PC-3 (cell line): Measurements from ENCODE around the gene STX7. TPM values are rescaled to one million over a fixed set of nuclear protein-coding genes. Genes with fewer than 3 reads are reported as not detected.

Experiments used
- ATAC-seq: fragments of 200-7000 bp; cut with Tn5 transposase; 2 replicates; pipeline ENCODE4 v1.9.1; 2020; ENCODE audit warnings: mild to moderate bottlenecking, moderate library complexity
- BruUV-seq: library from RNA; stranded (reverse); fragments of 400-500 nt; replicated peaks from 2 replicates; lab custom pipeline; 2021; lab: Mats Ljungman, UMichigan
- CTCF ChIA-PET: fragments of 300-600 bp; sonication (Branson Sonifier 250); formaldehyde crosslinking; loops from one replicate; lab custom pipeline; 2022; ENCODE audit warnings: antibody characterized with exemption; lab: Charles Lee
- POLR2A ChIA-PET: fragments of 300-600 bp; sonication (Branson Sonifier 250); formaldehyde crosslinking; loops from one replicate; lab custom pipeline; 2022; ENCODE audit warnings: antibody characterized with exemption; ENCODE audit not compliant: unreplicated experiment; lab: Charles Lee
- DNase-seq: peaks from one replicate; pipeline ENCODE4 v3.0.0-alpha.2; 2015
- H2AFZ ChIP-seq: fragments of 300-600 bp; sonication (generic); 2 replicates; pipeline ENCODE4 v1.6.0; 2016; ENCODE audit warnings: antibody characterized with exemption, low read length
- H3F3A ChIP-seq: fragments of 300-600 bp; sonication (generic); one replicate; pipeline ENCODE4 v1.6.0; 2017; ENCODE audit warnings: antibody characterized with exemption, low read length, control low read depth, mild to moderate bottlenecking; ENCODE audit not compliant: unreplicated experiment
- H3K27ac ChIP-seq: fragments of 300-600 bp; sonication (generic); 2 replicates; pipeline ENCODE4 v1.5.1; 2016; ENCODE audit warnings: mild to moderate bottlenecking, low read length
- H3K27me3 ChIP-seq: fragments of 300-600 bp; sonication (generic); 2 replicates; pipeline ENCODE4 v1.6.1; 2016; ENCODE audit warnings: low read length, mixed read lengths
- H3K36me3 ChIP-seq: fragments of 300-600 bp; sonication (generic); 2 replicates; pipeline ENCODE4 v1.6.1; 2016; ENCODE audit warnings: low read depth, mixed run types, low read length, mixed read lengths
- H3K4me1 ChIP-seq: fragments of 300-600 bp; sonication (generic); 2 replicates; pipeline ENCODE4 v1.5.1; 2016; ENCODE audit warnings: low read length; ENCODE audit not compliant: insufficient read depth
- H3K4me2 ChIP-seq: fragments of 300-600 bp; sonication (generic); 2 replicates; pipeline ENCODE4 v1.6.0; 2016; ENCODE audit warnings: low read length
- H3K4me3 ChIP-seq: fragments of 300-600 bp; sonication (generic); 2 replicates; pipeline ENCODE4 v1.5.1; 2016; ENCODE audit warnings: mild to moderate bottlenecking, low read length, mixed read lengths
- H3K79me2 ChIP-seq: fragments of 300-600 bp; sonication (generic); 2 replicates; pipeline ENCODE4 v1.6.1; 2017; ENCODE audit warnings: low read length, mixed read lengths
- H3K9ac ChIP-seq: fragments of 300-600 bp; sonication (generic); 2 replicates; pipeline ENCODE4 v1.6.0; 2016; ENCODE audit warnings: mild to moderate bottlenecking, low read length
- H3K9me2 ChIP-seq: fragments of 300-600 bp; sonication (generic); replicated peaks from 2 replicates; pipeline ENCODE4 v1.6.1; 2016; ENCODE audit warnings: mixed run types, low read length, mixed read lengths
- H3K9me3 ChIP-seq: fragments of 300-600 bp; sonication (generic); 2 replicates; pipeline ENCODE4 v1.6.1; 2016; ENCODE audit warnings: low read length, mixed read lengths
- H4K20me1 ChIP-seq: fragments of 300-600 bp; sonication (generic); 2 replicates; pipeline ENCODE4 v1.6.1; 2016; ENCODE audit warnings: low read length, mixed read lengths
- CTCF ChIP-seq: fragments of 300-600 bp; sonication (generic); conservative IDR thresholded peaks from 2 replicates; pipeline ENCODE4 v1.5.1; 2017; ENCODE audit warnings: antibody characterized with exemption, low read depth, mild to moderate bottlenecking, low read length
- EZH2 ChIP-seq: fragments of 300-600 bp; sonication (generic); IDR thresholded peaks from one replicate; pipeline ENCODE4 v1.6.1; 2017; ENCODE audit warnings: antibody characterized with exemption, mild to moderate bottlenecking, low read length; ENCODE audit not compliant: unreplicated experiment
- EZH2phosphoT487 ChIP-seq: fragments of 300-600 bp; sonication (generic); IDR thresholded peaks from 2 replicates; pipeline ENCODE4 v1.6.1; 2018; ENCODE audit warnings: mild to moderate bottlenecking, antibody characterized with exemption, low read length, borderline replicate concordance
- intact Hi-C: fragments of 100-400 bp; cut with micrococcal nuclease; formaldehyde crosslinking; loops from 2 replicates; pipeline ENCODE4 v1.9.0; 2023
- total RNA-seq: library from RNA; depleted of rRNA; stranded (reverse); fragments of >200 nt; gene quantifications from 2 replicates; pipeline ENCODE4 v1.2.3, GENCODE V29; 2014; rRNA removed

Gene STX7
- total RNA-seq, 1 experiment from 2014 or later = 27.4 TPM

- Histone ChIP-seq H3K9me3 (0 out of 2 replicates have a peak, but pooled peaks cover 10% of the 10 kb centered on the region), H3K4me2 (peak overlapping the region; percentile 92), H3K9ac (no peak overlapping the region), H3K79me2 (no peaks in the 10 kb centered on the region), H4K20me1 (no peaks in the 10 kb centered on the region), H3K27me3 (no peaks in the 10 kb centered on the region), H2AFZ (0 out of 2 replicates have a peak overlapping the region, but pooled peaks have one; percentile 92), H3K36me3 (no peaks in the 10 kb centered on the region), H3F3A (no peaks in the 10 kb centered on the region), H3K4me1 (peaks cover 27% of the 10 kb centered on the region), H3K27ac (peak overlapping the region; percentile 59), H3K9me2 (no peaks in the 10 kb centered on the region), H3K4me3 (peak overlapping the region; percentile 84)
- BruUV-seq = no TSS peak
- TF ChIP-seq EZH2phosphoT487 (no peak), CTCF (no peak), EZH2 (no peak)
- CTCF ChIA-PET = interaction anchor here (0.6 kb wide), 1 partner anchor 96 kb away, joined by 5 read pairs; no protein-coding TSS in a partner anchor
- peak; percentile 80 for DNase-seq
- POLR2A ChIA-PET = no interaction called here
- peak; percentile 86 for ATAC-seq
- intact Hi-C loops = loop anchor here (2.0 to 5.0 kb wide), 2 partner anchors 43 to 83 kb away; no protein-coding TSS in a partner anchor
Observed at GRCh38 chr6:132399376-132400074, 113.4 kb downstream of the STX7 start.

Other genes starting within 250 kb of the STX7 start
- gene MOXD1, start 111.6 kb downstream of the STX7 start, total RNA-seq = 5.0 and 9.9 TPM in 2 replicates
- not detected in 2 replicates for gene TAAR9, start 25.2 kb upstream of the STX7 start, total RNA-seq
- not detected in 2 replicates for gene TAAR8, start 39.6 kb upstream of the STX7 start, total RNA-seq
- gene TAAR6, start 57.2 kb upstream of the STX7 start, total RNA-seq = not detected in 2 replicates
- gene TAAR5, start 76.6 kb upstream of the STX7 start, total RNA-seq = not detected in 2 replicates
- gene TAAR2, start 111.2 kb upstream of the STX7 start, total RNA-seq = not detected in 2 replicates
- gene TAAR1, start 146.1 kb upstream of the STX7 start, total RNA-seq = not detected in 2 replicates
- gene VNN1, start 200.9 kb upstream of the STX7 start, total RNA-seq = 0.04 and 0.12 TPM in 2 replicates
- not detected in 2 replicates for gene VNN2, start 244.8 kb upstream of the STX7 start, total RNA-seq